ENCODE measurements around the gene POLD2.

The POLD2 gene

GRCh38 chr7:44162179-44162578 lies 38.8 kb upstream of the POLD2 start:
- Histone ChIP-seq H3K9ac (ENCODE audit: low read length) (no peak overlapping the region), H3K27me3 (ENCODE audit: low read length) (no peaks in the 10 kb centered on the region), H3K36me3 (ENCODE audit: low read length) (no peaks in the 10 kb centered on the region), H3K4me3 (ENCODE audit: insufficient read depth, low read length, poor library complexity, severe bottlenecking) (no peak overlapping the region), H3F3A (ENCODE audit: insufficient read depth) (no peaks in the 10 kb centered on the region), H4K20me1 (ENCODE audit: low read depth, low read length) (no peaks in the 10 kb centered on the region), H2AFZ (ENCODE audit: low read depth, low read length, severe bottlenecking) (no peak overlapping the region), H3K27ac (ENCODE audit: low read depth, low read length) (no peak overlapping the region), H3K9me2 (replicated peaks; ENCODE audit: insufficient read depth, low read length) (no peaks in the 10 kb centered on the region), H3K79me2 (ENCODE audit: insufficient read depth, low read length) (no peaks in the 10 kb centered on the region), H3K4me2 (ENCODE audit: low read depth, low read length, poor library complexity, severe bottlenecking) (no peak overlapping the region), H3K9me3 (ENCODE audit: insufficient read depth, low read length) (no peaks in the 10 kb centered on the region)
- TF ChIP-seq CTCF (IDR thresholded peaks at IDR 0.05; ENCODE audit: insufficient read depth, low read length, poor library complexity, severe bottlenecking) (no peak), EZH2phosphoT487 (conservative IDR thresholded peaks at IDR 0.05; ENCODE audit: low read length) (no peak)

- no peaks in the 10 kb centered on the region for H3K79me2 ChIP-seq (ENCODE audit: insufficient read depth, low read length)
- H3K9ac ChIP-seq (ENCODE audit: low read length), result no peak overlapping the region
- H3K4me2 ChIP-seq (ENCODE audit: low read depth, low read length, poor library complexity, severe bottlenecking), result no peak overlapping the region
- H4K20me1 ChIP-seq (ENCODE audit: low read depth, low read length), result no peaks in the 10 kb centered on the region
- H3K27me3 ChIP-seq (ENCODE audit: low read length), result no peaks in the 10 kb centered on the region
- H3F3A ChIP-seq (ENCODE audit: insufficient read depth), result no peaks in the 10 kb centered on the region
- H3K9me3 ChIP-seq (ENCODE audit: insufficient read depth, low read length), result no peaks in the 10 kb centered on the region
- H3K4me3 ChIP-seq (ENCODE audit: insufficient read depth, low read length, poor library complexity, severe bottlenecking), result no peak overlapping the region
- no peaks in the 10 kb centered on the region for H3K9me2 ChIP-seq (replicated peaks; ENCODE audit: insufficient read depth, low read length)
- TF ChIP-seq EZH2phosphoT487 (conservative IDR thresholded peaks at IDR 0.05; ENCODE audit: low read length) (no peak), CTCF (IDR thresholded peaks at IDR 0.05; ENCODE audit: insufficient read depth, low read length, poor library complexity, severe bottlenecking) (no peak)
- no peak overlapping the region for H3K27ac ChIP-seq (ENCODE audit: low read depth, low read length)
- H3K36me3 ChIP-seq (ENCODE audit: low read length), result no peaks in the 10 kb centered on the region
- no peak overlapping the region for H2AFZ ChIP-seq (ENCODE audit: low read depth, low read length, severe bottlenecking)
Measured at GRCh38 chr7:44161371-44161770, 38.0 kb upstream of the POLD2 start.

- H3K9me2 ChIP-seq (replicated peaks; ENCODE audit: insufficient read depth, low read length), result no peaks in the 10 kb centered on the region
- H3F3A ChIP-seq (ENCODE audit: insufficient read depth), result no peaks in the 10 kb centered on the region
- H3K79me2 ChIP-seq (ENCODE audit: insufficient read depth, low read length), result no peaks in the 10 kb centered on the region
- H3K4me3 ChIP-seq (ENCODE audit: insufficient read depth, low read length, poor library complexity, severe bottlenecking), result no peak overlapping the region
- no peak overlapping the region for H2AFZ ChIP-seq (ENCODE audit: low read depth, low read length, severe bottlenecking)
- no peak overlapping the region for H3K4me2 ChIP-seq (ENCODE audit: low read depth, low read length, poor library complexity, severe bottlenecking)
- no peak overlapping the region for H3K27ac ChIP-seq (ENCODE audit: low read depth, low read length)
- no peaks in the 10 kb centered on the region for H4K20me1 ChIP-seq (ENCODE audit: low read depth, low read length)
- H3K27me3 ChIP-seq (ENCODE audit: low read length), result no peaks in the 10 kb centered on the region
- H3K36me3 ChIP-seq (ENCODE audit: low read length), result no peaks in the 10 kb centered on the region
- H3K9ac ChIP-seq (ENCODE audit: low read length), result no peak overlapping the region
- TF ChIP-seq EZH2phosphoT487 (conservative IDR thresholded peaks at IDR 0.05; ENCODE audit: low read length) (no peak), CTCF (IDR thresholded peaks at IDR 0.05; ENCODE audit: insufficient read depth, low read length, poor library complexity, severe bottlenecking) (no peak)
- no peaks in the 10 kb centered on the region for H3K9me3 ChIP-seq (ENCODE audit: insufficient read depth, low read length)
Measured at GRCh38 chr7:44159824-44160630, 36.7 kb upstream of the POLD2 start.

Data from SU-DHL-6 (cell line).